Neutrophil (primary cell): ENCODE data around the gene HAUS2.

ENCODE experiments used
- H3K27ac ChIP-seq: fragments of 200-600 bp; sonication (generic); 2 replicates; pipeline ENCODE4 v1.5.1; 2016; ENCODE audit warnings: mild to moderate bottlenecking, moderate library complexity
- H3K27me3 ChIP-seq: fragments of 200-600 bp; sonication (generic); 2 replicates; pipeline ENCODE4 v1.6.0; 2016; ENCODE audit warnings: mild to moderate bottlenecking
- H3K36me3 ChIP-seq: fragments of 200-600 bp; sonication (generic); 2 replicates; pipeline ENCODE4 v1.5.1; 2017
- H3K4me1 ChIP-seq, 2 experiments: fragments of 200-600 bp in 1 of 2; sonication (generic) in 1 of 2; 1 replicate in 1 of 2; 2 replicates in 1 of 2; pipeline versions ENCODE4 v1.5.1 to v1.6.1; 2013 to 2016; ENCODE audit warnings: low read depth in 1 of 2, low read length in 1 of 2, mild to moderate bottlenecking in 1 of 2, moderate library complexity in 1 of 2; ENCODE audit not compliant: control insufficient read depth in 1 of 2, insufficient read depth in 1 of 2
- H3K4me3 ChIP-seq, 2 experiments: fragments of 200-600 bp in 1 of 2; sonication (generic) in 1 of 2; 1 replicate in 1 of 2; 2 replicates in 1 of 2; pipeline ENCODE4 v1.5.1; 2013 to 2016; ENCODE audit warnings: low read depth in 1 of 2, low read length in 1 of 2, mild to moderate bottlenecking in 1 of 2, moderate library complexity in 1 of 2
- H3K9me3 ChIP-seq: fragments of 200-600 bp; sonication (generic); 2 replicates; pipeline ENCODE4 v1.5.1; 2016
- CTCF ChIP-seq: fragments of 200-600 bp; sonication (generic); IDR thresholded peaks from 2 replicates; pipeline ENCODE4 v1.5.1; 2016; ENCODE audit warnings: antibody characterized with exemption

The HAUS2 gene

GRCh38 chr15:42604894-42605744 lies 56.5 kb downstream of the HAUS2 start:
- Histone ChIP-seq H3K36me3 (no peaks in the 10 kb centered on the region), H3K27me3 (peaks cover 21% of the 10 kb centered on the region), H3K4me1 (peaks cover 8 to 12% of the 10 kb centered on the region in 2 experiments), H3K9me3 (no peaks in the 10 kb centered on the region), H3K27ac (no peak overlapping the region), H3K4me3 (no peak overlapping the region)
- TF ChIP-seq CTCF = no peak

GRCh38 chr15:42605796-42606195 lies 57.2 kb downstream of the HAUS2 start:
- Histone ChIP-seq H3K4me3 (no peak overlapping the region), H3K36me3 (no peaks in the 10 kb centered on the region), H3K4me1 (peaks cover 8 to 12% of the 10 kb centered on the region in 2 experiments), H3K27ac (no peak overlapping the region), H3K27me3 (peaks cover 21% of the 10 kb centered on the region), H3K9me3 (no peaks in the 10 kb centered on the region)
- no peak for TF ChIP-seq CTCF

GRCh38 chr15:42608110-42608531 lies 59.5 kb downstream of the HAUS2 start:
- Histone ChIP-seq H3K4me3 (no peak overlapping the region), H3K27me3 (peaks cover 21% of the 10 kb centered on the region), H3K27ac (no peak overlapping the region), H3K4me1 (peaks cover 8 to 12% of the 10 kb centered on the region in 2 experiments), H3K9me3 (no peaks in the 10 kb centered on the region), H3K36me3 (no peaks in the 10 kb centered on the region)
- no peak for TF ChIP-seq CTCF

GRCh38 chr15:42608752-42609488 lies 60.3 kb downstream of the HAUS2 start:
- Histone ChIP-seq H3K27ac (no peak overlapping the region), H3K4me1 (peaks cover 8 to 12% of the 10 kb centered on the region in 2 experiments), H3K9me3 (no peaks in the 10 kb centered on the region), H3K36me3 (no peaks in the 10 kb centered on the region), H3K4me3 (no peak overlapping the region), H3K27me3 (peaks cover 21% of the 10 kb centered on the region)
- TF ChIP-seq CTCF = no peak

GRCh38 chr15:42611532-42611931 lies 62.9 kb downstream of the HAUS2 start:
- TF ChIP-seq CTCF = no peak
- Histone ChIP-seq H3K36me3 (no peaks in the 10 kb centered on the region), H3K27ac (no peak overlapping the region), H3K27me3 (peaks cover 21% of the 10 kb centered on the region), H3K9me3 (no peaks in the 10 kb centered on the region), H3K4me1 (no peaks in the 10 kb centered on the region), H3K4me3 (no peak overlapping the region)
